Body of pancreas (tissue), 4 donors: Measurements from ENCODE around the gene JPH2. TPM values are rescaled to one million over a fixed set of nuclear protein-coding genes. Genes with fewer than 3 reads are reported as not detected.
A peak's percentile ranks its signal among the peaks of the same experiment; 100 is the strongest.

ENCODE experiments used
- ATAC-seq: fragments of 150-250 bp; one replicate; pipeline ENCODE4 v1.9.1; 2016
- DNase-seq, 4 donors: peaks; one replicate each; pipeline ENCODE4 v3.0.0-alpha.2; 2019
- H3K27ac ChIP-seq, 4 donors: fragments of 200-600 bp; sonication (generic); 1 replicate in 3 of 4; 2 replicates in 1 of 4; pipeline versions ENCODE4 v1.5.1 to v1.6.1; 2016 to 2019; ENCODE audit warnings: mild to moderate bottlenecking in 1 of 4, mixed read lengths in 1 of 4, moderate library complexity in 1 of 4
- H3K27me3 ChIP-seq, 2 donors: fragments of 200-600 bp; sonication (generic); one replicate each; pipeline ENCODE4 v1.6.0; 2016; ENCODE audit warnings: mild to moderate bottlenecking in 1 of 2
- H3K36me3 ChIP-seq, 2 donors: fragments of 200-600 bp; sonication (generic); replicated peaks in 1 of 2; 2 replicates each; pipeline ENCODE4 v1.5.1; 2016; ENCODE audit warnings: low read depth in 2 of 2; ENCODE audit not compliant: insufficient read depth in 1 of 2
- H3K4me1 ChIP-seq: fragments of 200-600 bp; sonication (generic); one replicate; pipeline ENCODE4 v1.6.0; 2016
- H3K4me3 ChIP-seq, 2 donors: fragments of 200-600 bp; sonication (generic); 1 replicate in 1 of 2; 2 replicates in 1 of 2; pipeline ENCODE4 v1.5.1; 2016 to 2019
- H3K9me3 ChIP-seq, 3 donors: fragments of 200-600 bp; sonication (generic); 1 replicate in 2 of 3; 2 replicates in 1 of 3; pipeline ENCODE4 v1.5.1; 2016
- POLR2A ChIP-seq, 3 donors: fragments of 450-650 bp; IDR thresholded peaks; one replicate each; pipeline ENCODE4 v1.6.1; 2016; ENCODE audit warnings: antibody characterized with exemption in 3 of 3, mild to moderate bottlenecking in 2 of 3
- WGBS, 2 donors: methylation state at CpG; one replicate each; pipeline ENCODE4 v1.1.5; 2017; 5-methylcytosine and 5-hydroxymethylcytosine counted together
- intact Hi-C: fragments of 100-400 bp; cut with DNase I; formaldehyde crosslinking; loops from one replicate; pipeline ENCODE4 v1.15.1; 2023
- total RNA-seq, 2 donors: library from RNA; depleted of rRNA; stranded (reverse); fragments of >200 nt; gene quantifications; one replicate each; pipeline ENCODE4 v1.1.0, GENCODE V29; 2016
- TF ChIP-seq, protein P1 (sequence below), 7 experiments: fragments of 450-650 bp in 4 of 7; fragments of 200-600 bp in 3 of 7; sonication (generic) in 3 of 7; IDR thresholded peaks; one replicate each; pipeline ENCODE4 v1.5.1; 2016 to 2019; ENCODE audit warnings: antibody characterized with exemption in 7 of 7

The JPH2 gene
- total RNA-seq, 2 donors from 2014 or later = 1.6 to 2.1 TPM

DNA sequence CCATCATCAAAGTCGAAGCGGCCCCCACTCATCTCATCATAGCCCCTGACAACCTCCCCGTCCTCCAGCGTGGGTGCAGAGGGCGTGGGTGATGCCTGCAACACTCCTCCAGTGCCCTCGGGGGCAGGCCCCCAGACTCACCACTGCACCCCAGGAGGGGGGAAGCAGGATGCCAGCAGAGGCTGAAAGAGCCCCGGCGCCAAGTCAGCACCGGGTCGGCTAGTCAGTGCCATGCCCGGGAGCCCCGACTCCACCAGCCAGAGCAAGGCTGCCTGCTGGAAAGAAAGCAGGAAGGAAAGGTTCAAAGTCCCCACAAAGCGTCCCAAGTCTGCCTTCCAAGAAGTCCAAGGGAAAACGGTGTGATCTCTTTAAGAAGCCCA lies 324 bp downstream of the JPH2 start:
- TF ChIP-seq, protein P1, sequence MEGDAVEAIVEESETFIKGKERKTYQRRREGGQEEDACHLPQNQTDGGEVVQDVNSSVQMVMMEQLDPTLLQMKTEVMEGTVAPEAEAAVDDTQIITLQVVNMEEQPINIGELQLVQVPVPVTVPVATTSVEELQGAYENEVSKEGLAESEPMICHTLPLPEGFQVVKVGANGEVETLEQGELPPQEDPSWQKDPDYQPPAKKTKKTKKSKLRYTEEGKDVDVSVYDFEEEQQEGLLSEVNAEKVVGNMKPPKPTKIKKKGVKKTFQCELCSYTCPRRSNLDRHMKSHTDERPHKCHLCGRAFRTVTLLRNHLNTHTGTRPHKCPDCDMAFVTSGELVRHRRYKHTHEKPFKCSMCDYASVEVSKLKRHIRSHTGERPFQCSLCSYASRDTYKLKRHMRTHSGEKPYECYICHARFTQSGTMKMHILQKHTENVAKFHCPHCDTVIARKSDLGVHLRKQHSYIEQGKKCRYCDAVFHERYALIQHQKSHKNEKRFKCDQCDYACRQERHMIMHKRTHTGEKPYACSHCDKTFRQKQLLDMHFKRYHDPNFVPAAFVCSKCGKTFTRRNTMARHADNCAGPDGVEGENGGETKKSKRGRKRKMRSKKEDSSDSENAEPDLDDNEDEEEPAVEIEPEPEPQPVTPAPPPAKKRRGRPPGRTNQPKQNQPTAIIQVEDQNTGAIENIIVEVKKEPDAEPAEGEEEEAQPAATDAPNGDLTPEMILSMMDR (IDR thresholded peaks at IDR 0.05) = no peak
- no peak for TF ChIP-seq POLR2A (IDR thresholded peaks at IDR 0.05)
- Histone ChIP-seq H3K4me3 (peak overlapping the region in 1 of 2 donors; percentile 8), H3K36me3 (no peaks in the 10 kb centered on the region), H3K9me3 (no peaks in the 10 kb centered on the region), H3K27me3 (no peaks in the 10 kb centered on the region), H3K27ac (no peak overlapping the region), H3K4me1 (peaks cover 20% of the 10 kb centered on the region)
- WGBS, 2 donors = 15 to 18% methylated on average over 9 to 14 of the region's 14 CpGs
- intact Hi-C loops = loop anchor here (5.0 kb wide), 1 partner anchor 69 kb away; no protein-coding TSS in a partner anchor
- ATAC-seq (peak; percentile 13), DNase-seq (peak in 1 of 4 donors; percentile 23)

DNA sequence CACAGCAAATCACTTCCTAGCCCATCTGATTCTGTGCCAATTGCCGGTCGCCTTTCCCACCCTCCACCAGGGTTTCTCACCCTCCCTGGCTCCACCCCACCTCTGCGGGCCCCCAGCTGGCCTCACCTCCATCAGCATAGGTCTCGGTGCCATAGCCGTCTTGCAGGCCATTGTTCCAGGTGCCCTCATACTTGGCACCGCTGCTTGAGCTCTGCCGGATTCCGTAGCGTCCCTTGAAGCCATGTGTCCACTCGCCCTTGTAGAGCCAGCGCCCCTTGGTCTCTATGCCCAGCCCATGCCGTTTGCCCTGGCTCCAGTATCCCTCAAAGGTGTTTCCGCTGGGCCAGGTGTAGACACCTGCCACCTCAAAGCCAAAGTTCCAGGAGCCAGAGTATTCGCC lies 787 bp downstream of the JPH2 start:
- TF ChIP-seq POLR2A (IDR thresholded peaks at IDR 0.05) = no peak
- TF ChIP-seq, protein P1 (IDR thresholded peaks at IDR 0.05) = no peak
- no peak for ATAC-seq
- intact Hi-C loops = loop anchor here (5.0 kb wide), 1 partner anchor 69 kb away; no protein-coding TSS in a partner anchor
- Histone ChIP-seq H3K36me3 (no peaks in the 10 kb centered on the region), H3K27ac (no peak overlapping the region), H3K4me3 (no peak overlapping the region), H3K9me3 (no peaks in the 10 kb centered on the region), H3K27me3 (no peaks in the 10 kb centered on the region), H3K4me1 (peaks cover 20% of the 10 kb centered on the region)
- WGBS, 2 donors = 91 to 94% methylated on average over 12 to 14 of the region's 14 CpGs
- DNase-seq = no peak

DNA sequence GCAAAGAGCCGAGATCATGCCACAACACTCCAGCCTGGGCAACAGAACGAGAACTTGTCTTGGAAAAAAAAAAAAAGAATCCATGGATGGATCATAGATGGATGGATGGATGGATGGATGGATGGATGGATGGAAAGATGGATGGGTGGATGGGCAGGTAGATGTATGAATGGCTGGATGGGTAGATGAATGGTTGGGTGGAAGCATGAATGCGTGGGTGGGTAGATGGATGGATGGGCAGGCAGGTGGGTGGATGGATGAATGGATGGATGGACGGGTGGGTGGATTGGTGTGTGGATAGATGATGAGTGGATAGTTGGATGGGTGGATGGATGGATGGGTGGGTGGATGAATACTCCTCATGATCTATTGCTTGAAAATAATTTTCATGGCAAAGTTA lies 1.4 kb downstream of the JPH2 start:
- Histone ChIP-seq H3K4me1 (peaks cover 20% of the 10 kb centered on the region), H3K4me3 (no peak overlapping the region), H3K27ac (no peak overlapping the region), H3K36me3 (no peaks in the 10 kb centered on the region), H3K9me3 (no peaks in the 10 kb centered on the region), H3K27me3 (no peaks in the 10 kb centered on the region)
- no peak for DNase-seq
- intact Hi-C loops = loop anchor here (5.0 kb wide), 1 partner anchor 68 kb away; no protein-coding TSS in a partner anchor
- no peak for TF ChIP-seq POLR2A (IDR thresholded peaks at IDR 0.05)
- TF ChIP-seq, protein P1 (IDR thresholded peaks at IDR 0.05) = no peak
- WGBS, 2 donors = 86 to 91% methylated on average over 4 of the region's 4 CpGs
- ATAC-seq = no peak

- Histone ChIP-seq H3K36me3 (no peaks in the 10 kb centered on the region), H3K27me3 (no peaks in the 10 kb centered on the region), H3K4me3 (no peak overlapping the region), H3K4me1 (peaks cover 20% of the 10 kb centered on the region), H3K9me3 (no peaks in the 10 kb centered on the region), H3K27ac (no peak overlapping the region)
- ATAC-seq (no peak), DNase-seq (no peak)
- WGBS, 2 donors = 68 to 69% methylated on average over 5 to 7 of the region's 7 CpGs
- TF ChIP-seq POLR2A (IDR thresholded peaks at IDR 0.05) = no peak
- TF ChIP-seq, protein P1 (IDR thresholded peaks at IDR 0.05) = no peak
- intact Hi-C loops = no loop called here
These were observed 3.7 kb downstream of the JPH2 start for GRCh38 chr20:44183282-44183681.

- Histone ChIP-seq H3K4me1 (peaks cover 16% of the 10 kb centered on the region), H3K9me3 (no peaks in the 10 kb centered on the region), H3K27ac (no peak overlapping the region), H3K36me3 (no peaks in the 10 kb centered on the region), H3K4me3 (no peak overlapping the region), H3K27me3 (no peaks in the 10 kb centered on the region)
- WGBS, 2 donors = 56 to 75% methylated on average over 3 of the region's 3 CpGs
- DNase-seq (no peak), ATAC-seq (no peak)
- intact Hi-C loops = no loop called here
- TF ChIP-seq POLR2A (IDR thresholded peaks at IDR 0.05) = no peak
- TF ChIP-seq, protein P1 (IDR thresholded peaks at IDR 0.05) = no peak
These were observed 4.1 kb downstream of the JPH2 start for GRCh38 chr20:44182863-44183262.
